Left ventricle myocardium inferior (tissue), 1 donor: ENCODE results near the gene PUDP. TPM values are rescaled to one million over a fixed set of nuclear protein-coding genes. Genes with fewer than 3 reads are reported as not detected.
"Not testable (repeated sequence)": the region's sequence is repeated elsewhere in the genome, so short reads cannot be mapped to it uniquely, and the experiment has no call there.

Experiments
- DNase-seq: peaks from one replicate; pipeline ENCODE4 v3.0.0-alpha.2; 2020
- H3K27ac ChIP-seq: fragments of 200-600 bp; replicated peaks from 2 replicates; pipeline ENCODE4 v1.8.0; 2021
- H3K27me3 ChIP-seq: fragments of 200-600 bp; 2 replicates; pipeline ENCODE4 v1.8.0; 2021; ENCODE audit warnings: low read depth
- H3K36me3 ChIP-seq: fragments of 200-600 bp; 2 replicates; pipeline ENCODE4 v1.8.0; 2021
- H3K4me1 ChIP-seq: fragments of 200-600 bp; 2 replicates; pipeline ENCODE4 v1.8.0; 2021
- H3K4me3 ChIP-seq: fragments of 200-600 bp; 2 replicates; pipeline ENCODE4 v1.8.0; 2021; ENCODE audit warnings: mild to moderate bottlenecking, moderate library complexity
- H3K9me3 ChIP-seq: fragments of 200-600 bp; replicated peaks from 2 replicates; pipeline ENCODE4 v1.8.0; 2021
- CTCF ChIP-seq: fragments of 200-600 bp; IDR thresholded peaks from 2 replicates; pipeline ENCODE4 v1.8.0; 2021; ENCODE audit warnings: antibody characterized with exemption, mild to moderate bottlenecking, borderline replicate concordance
- intact Hi-C: fragments of 100-400 bp; cut with micrococcal nuclease; formaldehyde crosslinking; loops from one replicate; pipeline ENCODE4 v1.11.0; 2022
- microRNA-seq: library from miRNA; unstranded; fragments of <30 nt; microRNA quantifications from one replicate; pipeline ENCODE4 v1.2.0, GENCODE V29; 2020
- total RNA-seq: library from RNA; stranded (reverse); fragmentation: NEBNext Ultra II Directional; extraction: Animal tissue kit (Norgen Biotek cat#: 25700); gene quantifications from one replicate; pipeline ENCODE4 v1.2.1, GENCODE V29; 2021
- donor health status: DM: no; HTN: yes; CAD: no; lungs with severe emphysema.

PUDP gene
- total RNA-seq, 1 donor from 2014 or later = 27.1 TPM

- Histone ChIP-seq H3K9me3 (no peaks in the 10 kb centered on the region), H3K4me1 (no peaks in the 10 kb centered on the region), H3K4me3 (no peak overlapping the region), H3K36me3 (no peaks in the 10 kb centered on the region), H3K27me3 (no peaks in the 10 kb centered on the region), H3K27ac (no peak overlapping the region)
- intact Hi-C loops = no loop called here
- no peak for DNase-seq
- TF ChIP-seq CTCF = no peak
Observed at GRCh38 chrX:7019555-7019954, 128.4 kb downstream of the PUDP start.

GRCh38 chrX:7012262-7012834, 135.6 kb downstream of the PUDP start:
- H3K36me3 ChIP-seq, DNase-seq, H3K9me3 ChIP-seq, H3K4me3 ChIP-seq, intact Hi-C loops, H3K4me1 ChIP-seq, H3K27ac ChIP-seq, H3K27me3 ChIP-seq: not testable (repeated sequence)

- H3K9me3 ChIP-seq, H3K4me1 ChIP-seq, intact Hi-C loops, H3K36me3 ChIP-seq, DNase-seq, H3K4me3 ChIP-seq, H3K27me3 ChIP-seq, H3K27ac ChIP-seq: not testable (repeated sequence)
Observed at GRCh38 chrX:7010897-7011296, 137.1 kb downstream of the PUDP start.

GRCh38 chrX:7007328-7007727, 140.6 kb downstream of the PUDP start:
- intact Hi-C loops, H3K27me3 ChIP-seq, H3K9me3 ChIP-seq, H3K4me1 ChIP-seq, DNase-seq, H3K27ac ChIP-seq, H3K36me3 ChIP-seq, H3K4me3 ChIP-seq: not testable (repeated sequence)

Small RNA genes lying within 50 kb of the gene (microRNA-seq; reads per million reads assigned to microRNA genes)
- not detected for gene MIR4767

Other genes starting within 250 kb of the PUDP start
- gene STS, start 441 bp downstream of the PUDP start, total RNA-seq = 5.3 TPM